MCF 10A (cell line): ENCODE results near the gene SYT1. TPM values are rescaled to one million over a fixed set of nuclear protein-coding genes. Genes with fewer than 3 reads are reported as not detected.

Experiments
- BruUV-seq: library from RNA; stranded (reverse); fragments of 400-500 nt; replicated peaks from 2 replicates; lab custom pipeline; 2021; lab: Mats Ljungman, UMichigan
- CTCF ChIA-PET: fragments of 300-600 bp; sonication (Branson Sonifier 250); formaldehyde crosslinking; extraction: SDS; loops from one replicate; lab custom pipeline; 2021; ENCODE audit warnings: antibody characterized with exemption, inconsistent platforms; lab: Yijun Ruan, JAX
- POLR2A ChIA-PET: fragments of 300-600, 350-650 bp; sonication (Branson Sonifier 250); formaldehyde crosslinking; extraction: SDS; loops from one replicate; lab custom pipeline; 2020; ENCODE audit warnings: antibody characterized with exemption, inconsistent platforms; lab: Yijun Ruan, JAX
- DNase-seq: peaks from one replicate; pipeline ENCODE4 v3.0.0-alpha.2; 2018; ENCODE audit not compliant: unreplicated experiment
- H3K27ac Mint-ChIP-seq: one replicate; pipeline ENCODE4 v1.8.0; 2022; ENCODE audit warnings: mild to moderate bottlenecking, low read depth, mixed read lengths; ENCODE audit not compliant: unreplicated experiment
- H3K27me3 Mint-ChIP-seq: one replicate; pipeline ENCODE4 v1.8.0; 2022; ENCODE audit warnings: mixed read lengths; ENCODE audit not compliant: insufficient read depth, unreplicated experiment
- H3K36me3 Mint-ChIP-seq: one replicate; pipeline ENCODE4 v1.8.0; 2022; ENCODE audit warnings: mild to moderate bottlenecking, moderate library complexity, mixed read lengths; ENCODE audit not compliant: insufficient read depth, unreplicated experiment
- H3K4me1 Mint-ChIP-seq: one replicate; pipeline ENCODE4 v1.8.0; 2022; ENCODE audit warnings: mixed read lengths; ENCODE audit not compliant: insufficient read depth, unreplicated experiment
- H3K4me3 Mint-ChIP-seq: one replicate; pipeline ENCODE4 v1.8.0; 2022; ENCODE audit warnings: mild to moderate bottlenecking, moderate library complexity, mixed read lengths; ENCODE audit not compliant: unreplicated experiment
- H3K9me3 Mint-ChIP-seq: one replicate; pipeline ENCODE4 v1.8.0; 2022; ENCODE audit warnings: mixed read lengths; ENCODE audit not compliant: unreplicated experiment
- CTCF ChIP-seq: fragments of 200-600 bp; IDR thresholded peaks from one replicate; pipeline ENCODE4 v1.8.0; 2022; ENCODE audit warnings: antibody characterized with exemption, mild to moderate bottlenecking; ENCODE audit not compliant: unreplicated experiment
- intact Hi-C: fragments of 100-400 bp; cut with micrococcal nuclease; formaldehyde crosslinking; loops from 2 replicates; pipeline ENCODE4 v1.14.1; 2022
- total RNA-seq: library from RNA; stranded (reverse); gene quantifications from 2 replicates; pipeline ENCODE4 v1.2.3, GENCODE V29; 2022

SYT1 gene
- total RNA-seq, 1 experiment from 2014 or later, result 7.4 TPM

GRCh38 chr12:79433465-79434072 lies 569.0 kb downstream of the SYT1 start:
- Mint-ChIP-seq H3K27ac (no peak overlapping the region), H3K4me1 (no peaks in the 10 kb centered on the region), H3K4me3 (no peak overlapping the region), H3K27me3 (no peaks in the 10 kb centered on the region), H3K36me3 (no peaks in the 10 kb centered on the region), H3K9me3 (no peaks in the 10 kb centered on the region)
- intact Hi-C loops, result no loop called here
- CTCF ChIA-PET, result interaction anchor here (0.9 kb wide), 1 partner anchor 10 kb away, joined by 3 read pairs; no protein-coding TSS in a partner anchor
- no peak for DNase-seq
- POLR2A ChIA-PET, result no interaction called here
- no TSS peak for BruUV-seq
- no peak for TF ChIP-seq CTCF

GRCh38 chr12:79434561-79434960 lies 570.0 kb downstream of the SYT1 start:
- Mint-ChIP-seq H3K9me3 (no peaks in the 10 kb centered on the region), H3K36me3 (no peaks in the 10 kb centered on the region), H3K27me3 (no peaks in the 10 kb centered on the region), H3K27ac (no peak overlapping the region), H3K4me1 (no peaks in the 10 kb centered on the region), H3K4me3 (no peak overlapping the region)
- POLR2A ChIA-PET, result interaction anchor here (1.4 kb wide), 1 partner anchor 18 kb away, joined by 4 read pairs; no protein-coding TSS in a partner anchor
- CTCF ChIA-PET, result interaction anchor here (1.2 to 3.5 kb wide), 2 partner anchors 9 to 14 kb away, joined by 3 to 19 read pairs; no protein-coding TSS in a partner anchor
- intact Hi-C loops, result no loop called here
- TF ChIP-seq CTCF, result no peak
- no peak for DNase-seq
- BruUV-seq, result no TSS peak

GRCh38 chr12:79435742-79436141 lies 571.2 kb downstream of the SYT1 start:
- BruUV-seq, result no TSS peak
- H3K36me3 Mint-ChIP-seq, result no peaks in the 10 kb centered on the region
- no peaks in the 10 kb centered on the region for H3K27me3 Mint-ChIP-seq
- ChIA-PET POLR2A (interaction anchor here (1.2 to 1.4 kb wide), 2 partner anchors 9 to 16 kb away, joined by 4 read pairs; no protein-coding TSS in a partner anchor), CTCF (interaction anchor here (0.8 to 3.5 kb wide), 3 partner anchors 8 to 16 kb away, joined by 3 to 19 read pairs (median 3); no protein-coding TSS in a partner anchor)
- H3K4me1 Mint-ChIP-seq, result no peaks in the 10 kb centered on the region
- H3K4me3 Mint-ChIP-seq, result no peak overlapping the region
- intact Hi-C loops, result no loop called here
- no peak for TF ChIP-seq CTCF
- no peak for DNase-seq
- H3K9me3 Mint-ChIP-seq, result no peaks in the 10 kb centered on the region
- no peak overlapping the region for H3K27ac Mint-ChIP-seq

DNA sequence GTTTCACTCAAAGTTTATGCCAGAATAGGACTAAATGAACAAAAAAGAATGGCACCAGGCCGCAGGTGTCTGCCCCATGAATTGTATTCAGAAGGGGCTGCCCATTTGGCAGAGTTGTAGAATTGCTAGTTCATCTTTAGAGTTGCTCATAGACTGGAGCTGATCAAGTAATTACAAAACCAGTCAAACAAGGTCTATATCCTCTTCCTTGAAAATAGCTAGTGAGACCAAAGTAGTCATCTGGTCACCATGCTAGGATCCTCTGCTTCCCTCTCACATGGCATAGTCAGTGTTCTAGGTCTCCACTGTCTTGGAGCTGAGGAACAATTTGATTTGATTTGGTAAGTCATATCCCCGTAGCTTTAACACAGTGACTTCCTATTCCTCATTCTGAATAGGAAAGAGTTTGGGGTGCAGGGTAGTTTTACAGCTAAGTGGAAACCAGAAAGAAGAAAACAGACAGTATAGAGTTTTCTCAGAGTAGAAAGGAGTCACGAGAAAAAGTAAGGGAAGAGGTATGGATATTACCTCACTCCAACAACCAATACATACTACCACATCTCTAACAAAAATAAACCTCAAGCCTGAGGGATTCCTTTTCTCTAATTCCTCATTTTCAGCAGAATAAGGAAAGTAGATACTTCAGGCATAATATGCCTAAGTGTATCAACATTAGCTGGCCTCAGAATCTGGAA lies 574.1 kb downstream of the SYT1 start:
- intact Hi-C loops, result no loop called here
- ChIA-PET POLR2A (interaction anchor here (0.7 to 0.9 kb wide), 2 partner anchors 17 to 255 kb away, joined by 3 read pairs; no protein-coding TSS in a partner anchor), CTCF (interaction anchor here (1.0 to 1.9 kb wide), 5 partner anchors 9 to 109 kb away, joined by 3 to 13 read pairs (median 5); no protein-coding TSS in a partner anchor)
- Mint-ChIP-seq H3K4me3 (no peak overlapping the region), H3K4me1 (peaks cover 8% of the 10 kb centered on the region), H3K27me3 (no peaks in the 10 kb centered on the region), H3K36me3 (no peaks in the 10 kb centered on the region), H3K27ac (no peak overlapping the region), H3K9me3 (no peaks in the 10 kb centered on the region)
- no TSS peak for BruUV-seq
- TF ChIP-seq CTCF, result no peak
- DNase-seq, result no peak
